HG03521 (cell line): ENCODE measurements around the gene ITSN1.

Source experiments
- ATAC-seq: cut with Tn5 transposase; IDR thresholded peaks from one replicate; pipeline ENCODE4 v1.9.1; 2021; ENCODE audit warnings: mild to moderate bottlenecking, moderate library complexity; ENCODE audit not compliant: unreplicated experiment

The ITSN1 gene

GRCh38 chr21:33881689-33882440 is 239.6 kb downstream of the ITSN1 start:
- ATAC-seq, result no peak

GRCh38 chr21:33883118-33883517 is 240.8 kb downstream of the ITSN1 start:
- no peak for ATAC-seq

- no peak for ATAC-seq
These were observed 242.3 kb downstream of the ITSN1 start for GRCh38 chr21:33884376-33885171.

- no peak for ATAC-seq
These were observed 242.8 kb downstream of the ITSN1 start for GRCh38 chr21:33885172-33885514.

- no peak for ATAC-seq
These were observed 244.0 kb downstream of the ITSN1 start for GRCh38 chr21:33886321-33886720.

- no peak for ATAC-seq
These were observed 247.9 kb downstream of the ITSN1 start for GRCh38 chr21:33890187-33890586.

GRCh38 chr21:33892853-33893252 is 250.6 kb downstream of the ITSN1 start:
- ATAC-seq, result no peak

- no peak for ATAC-seq
These were observed 251.6 kb downstream of the ITSN1 start for GRCh38 chr21:33893917-33894316.

GRCh38 chr21:33894736-33895288 is 252.5 kb downstream of the ITSN1 start:
- ATAC-seq, result no peak

GRCh38 chr21:33895356-33895755 is 253.1 kb downstream of the ITSN1 start:
- ATAC-seq, result no peak

GRCh38 chr21:33896691-33897090 is 254.4 kb downstream of the ITSN1 start:
- ATAC-seq, result no peak

GRCh38 chr21:33897098-33897497 is 254.8 kb downstream of the ITSN1 start:
- ATAC-seq, result no peak

- ATAC-seq, result no peak
These were observed 255.4 kb downstream of the ITSN1 start for GRCh38 chr21:33897739-33898138.

GRCh38 chr21:33898586-33898985 is 256.3 kb downstream of the ITSN1 start:
- no peak for ATAC-seq

GRCh38 chr21:33899199-33899598 is 256.9 kb downstream of the ITSN1 start:
- ATAC-seq, result no peak

- ATAC-seq, result no peak
These were observed 259.3 kb downstream of the ITSN1 start for GRCh38 chr21:33901412-33902288.

GRCh38 chr21:33902349-33902748 is 260.0 kb downstream of the ITSN1 start:
- ATAC-seq, result no peak

GRCh38 chr21:33904041-33904440 is 261.7 kb downstream of the ITSN1 start:
- ATAC-seq, result no peak

GRCh38 chr21:33908760-33909159 is 266.5 kb downstream of the ITSN1 start:
- ATAC-seq, result no peak

GRCh38 chr21:33909756-33910155 is 267.5 kb downstream of the ITSN1 start:
- no peak for ATAC-seq

GRCh38 chr21:33914188-33914587 is 271.9 kb downstream of the ITSN1 start:
- no peak for ATAC-seq
